GM18873 (cell line): ENCODE data around the gene EN2.

Experiments used
- ATAC-seq: cut with Tn5 transposase; IDR thresholded peaks from one replicate; pipeline ENCODE4 v1.9.1; 2021; ENCODE audit warnings: mild to moderate bottlenecking, moderate library complexity, moderate number of reproducible peaks; ENCODE audit not compliant: unreplicated experiment, low FRiP score

Gene EN2

DNA sequence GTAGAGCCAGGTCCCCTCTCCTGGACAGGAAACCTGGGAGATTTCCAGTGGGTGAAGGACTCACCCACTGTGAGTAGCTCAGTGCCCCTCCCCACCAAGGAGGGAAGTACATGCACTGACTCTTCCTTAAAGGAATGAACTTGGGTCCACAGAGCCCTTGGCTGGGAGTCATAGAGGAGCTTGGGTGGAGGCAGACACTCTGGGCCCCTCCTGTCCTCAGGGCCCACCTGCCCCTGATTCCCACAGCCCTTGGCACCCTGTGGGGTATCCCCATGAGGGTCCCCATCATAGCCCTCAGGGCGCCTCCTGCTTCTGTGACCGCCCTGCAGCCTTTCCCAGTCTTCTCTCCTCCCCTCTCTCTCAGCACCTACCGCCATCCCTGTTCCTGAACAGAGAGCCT is 3.7 kb downstream of the EN2 start:
- ATAC-seq = no peak

DNA sequence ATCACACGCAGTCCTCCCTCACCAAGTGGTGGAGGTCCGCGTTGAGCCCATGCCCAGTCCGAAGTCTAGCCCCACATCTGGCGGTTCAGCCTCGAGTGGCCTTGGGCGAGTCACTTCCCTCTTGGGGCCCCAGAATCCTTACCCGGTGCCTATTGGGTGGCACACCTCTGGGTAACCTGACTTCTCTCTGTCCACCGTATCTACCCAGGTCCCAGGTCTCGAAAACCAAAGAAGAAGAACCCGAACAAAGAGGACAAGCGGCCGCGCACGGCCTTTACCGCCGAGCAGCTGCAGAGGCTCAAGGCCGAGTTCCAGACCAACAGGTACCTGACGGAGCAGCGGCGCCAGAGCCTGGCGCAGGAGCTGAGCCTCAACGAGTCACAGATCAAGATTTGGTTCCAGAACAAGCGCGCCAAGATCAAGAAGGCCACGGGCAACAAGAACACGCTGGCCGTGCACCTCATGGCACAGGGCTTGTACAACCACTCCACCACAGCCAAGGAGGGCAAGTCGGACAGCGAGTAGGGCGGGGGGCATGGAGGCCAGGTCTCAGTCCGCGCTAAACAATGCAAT is 4.3 kb downstream of the EN2 start:
- no peak for ATAC-seq

DNA sequence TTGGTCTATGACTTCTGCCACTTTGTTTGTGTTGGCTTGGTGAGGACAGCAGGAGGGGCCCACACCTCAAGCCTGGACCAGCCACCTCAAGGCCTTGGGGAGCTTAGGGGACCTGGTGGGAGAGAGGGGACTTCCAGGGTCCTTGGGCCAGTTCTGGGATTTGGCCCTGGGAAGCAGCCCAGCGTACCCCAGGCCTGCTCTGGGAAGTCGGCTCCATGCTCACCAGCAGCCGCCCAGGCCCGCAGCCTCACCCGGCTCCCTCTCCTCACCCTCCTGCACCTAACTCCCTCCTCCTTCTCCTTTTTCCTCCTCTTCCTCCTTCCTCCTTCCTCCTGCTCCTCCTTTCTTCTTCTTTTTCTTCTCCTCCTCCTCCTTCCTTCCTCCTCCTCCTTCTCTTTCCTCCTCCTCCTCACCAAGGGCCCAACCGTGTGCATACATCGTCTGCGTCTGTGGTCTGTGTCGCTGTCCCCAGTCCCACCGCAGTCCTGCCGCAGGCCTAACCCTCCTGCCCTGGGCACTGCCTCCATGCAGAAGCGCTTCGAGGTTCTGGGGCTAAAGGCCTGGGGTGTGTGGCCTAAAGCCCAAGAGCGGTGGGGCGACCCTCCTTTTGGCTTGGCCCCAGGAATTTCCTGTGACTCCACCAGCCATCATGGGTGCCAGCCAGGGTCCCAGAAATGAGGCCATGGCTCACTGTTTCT is 5.3 kb downstream of the EN2 start:
- ATAC-seq = no peak

DNA sequence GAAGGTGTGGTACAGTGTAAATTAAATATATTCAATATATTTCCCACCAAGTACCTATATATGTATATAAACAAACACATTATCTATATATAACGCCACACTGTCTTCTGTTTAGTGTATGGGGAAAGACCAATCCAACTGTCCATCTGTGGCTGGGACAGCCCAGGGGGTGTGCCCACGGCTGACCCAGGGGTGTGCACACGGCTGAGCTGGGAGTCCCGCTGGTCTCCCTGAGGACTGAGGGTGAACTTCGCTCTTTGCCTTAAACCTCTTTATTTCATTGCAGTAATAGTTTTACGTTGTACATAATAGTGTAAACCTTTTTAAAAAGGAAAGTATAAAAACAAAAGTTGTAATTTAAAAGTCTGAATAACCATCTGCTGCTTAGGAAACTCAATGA is 6.3 kb downstream of the EN2 start:
- no peak for ATAC-seq

DNA sequence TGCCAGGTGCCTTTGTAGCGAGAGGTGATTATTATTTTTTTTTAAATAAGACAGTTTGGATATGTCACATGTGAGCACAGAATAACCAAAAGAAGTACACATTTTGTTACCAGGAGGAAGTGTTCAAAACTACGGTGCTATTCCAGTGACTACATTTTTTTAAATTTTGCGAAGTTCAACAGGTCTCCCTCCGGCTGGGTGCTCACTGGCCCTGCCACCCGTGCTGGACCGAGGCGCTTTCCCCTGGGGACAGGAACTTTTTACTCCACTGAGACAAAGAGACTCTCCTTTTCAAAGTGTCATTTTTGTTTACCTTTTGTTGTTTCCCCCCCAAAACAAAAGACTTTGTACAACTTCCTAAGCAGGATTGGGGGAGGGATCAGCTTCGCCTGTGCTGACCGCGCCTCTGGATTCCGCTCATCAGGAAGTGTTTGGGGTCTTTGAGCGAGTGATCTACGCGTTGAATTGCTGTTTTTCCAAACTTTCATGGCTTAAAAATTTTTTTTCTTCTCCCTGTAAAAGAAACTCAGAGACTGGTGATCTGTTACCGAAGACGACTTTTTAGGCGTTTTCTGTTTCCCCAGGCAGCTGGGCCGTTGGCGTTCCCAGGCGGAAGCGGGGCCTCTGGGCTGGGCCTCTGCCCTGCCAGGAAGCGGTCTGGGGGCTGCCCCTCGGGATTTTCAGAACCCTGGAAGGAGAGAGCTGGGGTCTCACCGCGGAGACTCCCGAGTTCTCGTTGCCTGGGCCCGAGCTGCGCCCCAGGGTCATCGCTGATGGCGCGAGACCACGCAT is 7.2 kb downstream of the EN2 start:
- ATAC-seq = no peak

DNA sequence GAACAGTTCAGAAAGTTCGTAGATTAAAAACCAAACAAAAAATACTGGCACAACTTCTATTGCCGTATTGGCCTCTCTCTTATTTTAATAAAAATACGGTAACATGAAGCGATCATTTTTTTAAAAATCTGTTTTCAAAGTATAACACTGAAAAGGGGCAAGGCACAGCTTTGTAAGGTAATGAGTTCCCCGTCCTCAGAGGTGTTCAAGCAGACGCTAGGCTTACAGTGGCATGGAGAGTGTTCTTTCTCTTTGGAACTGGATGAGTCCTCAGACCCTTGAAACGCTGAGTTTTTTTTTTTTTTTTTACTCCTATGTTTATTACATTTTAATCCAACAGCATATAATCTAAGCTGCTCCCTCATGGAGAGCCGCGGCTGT is 7.8 kb downstream of the EN2 start:
- no peak for ATAC-seq

DNA sequence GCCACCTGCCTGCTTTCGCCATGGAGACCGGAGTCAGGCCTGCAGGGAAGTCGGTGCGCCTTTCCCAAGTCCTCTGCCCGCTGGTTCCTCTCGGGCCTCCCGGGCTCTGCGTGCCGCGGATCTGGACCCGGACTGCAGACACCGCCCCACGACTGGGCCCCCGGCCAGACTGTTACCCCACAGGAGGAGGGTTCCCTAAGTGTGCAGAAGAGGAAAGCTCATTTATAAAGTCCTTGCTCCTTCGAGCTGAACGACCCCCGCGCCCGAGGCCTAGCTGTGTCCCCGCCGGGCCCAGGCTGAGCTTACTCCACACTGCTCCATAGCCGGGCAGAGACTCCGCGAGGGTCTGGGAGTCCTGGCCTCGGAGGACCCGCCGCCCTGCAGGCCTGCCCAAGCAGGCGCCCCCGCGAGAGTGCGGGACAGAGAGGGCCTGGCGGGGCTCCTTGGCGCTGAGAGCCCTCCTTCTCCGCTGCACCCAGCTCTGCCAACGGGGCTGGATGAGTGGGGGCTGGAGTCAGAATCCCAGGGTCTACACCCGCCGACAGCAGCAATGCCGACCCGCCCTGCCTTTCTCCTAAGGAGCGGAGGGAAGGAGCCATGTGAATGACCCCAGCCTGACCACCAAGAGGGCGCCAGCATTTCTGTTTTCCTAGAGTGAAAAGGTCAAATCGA is 8.3 kb downstream of the EN2 start:
- ATAC-seq = no peak

DNA sequence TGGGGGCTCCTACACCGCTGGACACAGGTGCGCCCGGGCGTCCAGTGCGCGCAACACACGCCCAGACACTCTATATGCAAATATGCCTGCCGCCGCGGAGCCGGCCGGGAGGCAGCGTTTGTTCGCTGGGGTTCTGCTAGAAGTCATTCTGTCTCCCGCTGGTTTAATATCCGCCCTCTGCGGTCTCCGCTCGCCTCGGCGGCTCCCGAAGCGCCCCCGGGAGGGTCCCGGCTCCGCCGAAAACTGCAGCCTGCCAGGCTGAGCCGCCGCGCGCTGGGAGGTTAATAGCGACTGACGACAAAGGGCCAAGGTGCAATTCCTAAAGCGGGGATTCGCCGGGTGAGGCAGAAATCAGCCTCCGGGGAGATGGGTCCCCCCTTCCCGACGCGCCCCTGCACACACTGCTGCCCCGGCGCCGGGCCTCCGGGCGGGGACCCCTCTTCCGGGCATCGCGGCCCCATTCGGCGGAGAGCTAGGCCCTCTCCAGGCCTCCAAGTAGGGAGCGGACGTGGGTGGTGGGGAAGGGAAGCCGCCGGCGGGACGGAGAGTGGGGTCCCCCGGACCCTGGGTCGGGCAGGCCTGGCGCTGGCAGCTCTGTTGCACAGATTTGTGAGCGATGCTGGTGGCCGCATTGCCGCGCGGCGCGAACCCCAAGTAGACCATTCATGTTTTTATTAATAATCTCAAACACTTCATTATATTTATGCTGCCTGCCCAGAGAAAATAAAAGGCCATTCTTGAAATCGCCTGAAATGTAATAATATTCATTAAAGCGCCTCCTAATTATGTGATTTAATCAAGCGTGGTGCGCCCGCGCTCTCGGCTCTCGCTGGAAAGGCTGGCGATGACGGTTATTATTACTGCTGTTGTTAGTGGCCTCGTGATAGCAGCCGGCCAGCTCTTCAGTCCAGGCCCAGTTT is 9.1 kb downstream of the EN2 start:
- ATAC-seq = no peak

DNA sequence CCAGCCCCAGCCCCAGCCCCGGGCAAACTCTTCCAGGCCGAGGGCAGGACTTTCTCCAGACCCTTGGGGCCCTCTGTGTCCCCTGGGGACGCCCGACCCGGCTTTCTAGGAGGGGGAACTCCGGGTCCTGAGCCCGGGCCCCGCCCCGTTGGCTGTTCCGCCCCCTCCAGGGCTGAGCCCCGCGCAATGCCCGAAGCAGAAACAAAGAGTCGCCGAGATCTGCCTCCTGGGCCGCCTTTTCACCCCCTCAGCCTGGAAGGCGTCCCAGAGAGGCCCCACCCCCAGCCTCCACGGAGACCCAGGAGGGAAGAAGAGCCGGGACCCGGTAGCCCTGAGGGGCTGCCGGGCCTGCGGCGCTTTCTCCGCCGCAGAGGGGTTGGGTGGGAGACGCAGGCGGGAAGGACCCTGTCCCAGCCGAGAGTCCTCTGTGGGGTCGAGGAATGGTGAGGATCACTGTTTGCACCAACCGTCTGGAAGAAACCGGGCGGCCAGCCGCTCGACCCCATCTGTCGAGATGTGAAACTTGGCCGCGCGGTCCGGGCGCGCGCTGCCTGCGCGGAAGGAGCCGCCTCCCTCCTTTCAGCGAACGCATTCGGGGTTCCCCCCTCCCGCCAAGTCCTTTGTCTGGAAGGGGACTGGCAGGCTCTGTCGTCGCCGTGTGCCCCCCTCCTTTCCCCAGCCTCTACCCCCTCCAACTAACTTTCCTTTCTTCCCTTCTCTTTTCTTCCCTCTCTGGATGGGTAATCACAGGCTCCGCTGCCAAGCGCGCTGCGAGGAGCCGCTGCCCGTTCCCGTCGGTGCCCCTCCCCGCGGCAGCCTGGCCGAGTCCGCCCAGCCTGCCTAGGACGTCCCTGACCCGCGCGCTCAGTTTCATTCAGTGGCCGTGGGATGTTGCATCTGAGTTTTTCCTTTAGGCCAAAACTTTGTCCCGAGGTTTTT is 10.2 kb downstream of the EN2 start:
- ATAC-seq = no peak

DNA sequence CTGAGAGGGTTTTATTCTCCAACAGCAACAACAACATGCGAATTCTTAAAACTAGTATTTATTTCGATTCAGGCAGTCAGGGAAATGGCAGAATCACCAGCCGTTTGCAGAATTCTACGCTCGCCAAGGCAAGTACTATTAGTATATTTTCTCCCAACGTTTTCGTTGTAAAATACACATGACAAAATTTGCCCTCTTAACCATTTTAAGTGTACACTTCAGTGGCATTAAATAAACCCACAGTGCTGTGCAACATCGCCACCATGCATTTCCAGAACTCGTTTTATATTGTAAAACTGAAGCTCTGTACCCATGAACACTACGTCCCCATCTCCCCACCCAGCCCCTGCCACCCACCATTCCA is 10.8 kb downstream of the EN2 start:
- ATAC-seq = no peak

DNA sequence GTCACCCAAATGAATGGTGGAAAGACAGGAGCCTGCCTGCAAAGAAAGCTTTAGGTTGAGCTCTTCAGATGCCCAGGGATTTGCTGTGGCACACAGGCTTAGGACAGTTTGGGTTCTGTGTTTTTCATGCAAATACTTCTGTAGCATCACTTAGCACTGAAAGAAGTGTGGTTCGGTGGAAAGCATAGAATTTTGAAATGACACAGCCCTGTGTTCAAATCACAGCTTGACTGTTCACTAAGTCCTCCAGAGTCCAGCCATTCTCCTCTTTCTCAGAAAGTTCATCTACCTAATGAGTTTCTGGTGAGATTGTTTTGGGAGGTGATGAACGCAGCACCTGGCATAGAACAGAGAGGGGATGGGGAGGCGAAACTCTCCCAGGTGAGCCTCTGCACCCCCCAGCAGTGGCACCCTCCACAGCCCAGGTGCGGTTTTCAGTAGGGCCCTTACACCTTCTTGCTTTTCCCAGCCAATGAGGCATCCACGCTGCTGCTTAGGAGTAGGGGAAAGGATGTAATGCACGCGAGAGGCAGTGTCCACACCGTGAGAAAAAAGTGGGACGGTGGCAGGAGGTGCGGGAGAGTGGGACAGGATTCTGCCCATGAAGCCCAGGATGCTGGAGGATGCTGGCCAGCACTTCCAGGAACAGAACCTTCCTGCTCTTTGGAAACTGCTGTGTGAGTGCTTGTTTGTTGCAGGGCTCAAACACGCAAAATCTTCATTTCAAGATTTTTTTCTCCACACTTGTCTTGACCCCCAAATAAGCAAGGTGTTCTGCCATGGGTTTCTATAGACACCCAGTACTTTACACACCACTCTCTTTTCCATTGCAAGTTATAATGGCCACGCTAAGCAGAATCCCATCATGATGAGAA is 11.6 kb downstream of the EN2 start:
- no peak for ATAC-seq

DNA sequence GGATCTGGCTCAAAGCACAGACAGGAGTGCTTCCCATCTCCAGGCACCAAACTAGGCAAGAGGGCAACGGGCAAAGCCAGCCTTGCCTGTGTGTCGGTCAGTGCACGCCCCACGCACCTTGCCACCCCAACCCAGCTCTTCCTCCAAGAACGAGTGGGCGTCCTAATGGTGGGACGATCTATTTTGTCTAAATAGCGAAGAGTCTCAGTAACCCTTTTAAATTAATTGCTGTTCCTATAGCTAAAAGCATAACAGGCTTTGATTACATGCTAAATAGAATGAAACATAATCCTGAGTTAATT is 12.2 kb downstream of the EN2 start:
- ATAC-seq = no peak

DNA sequence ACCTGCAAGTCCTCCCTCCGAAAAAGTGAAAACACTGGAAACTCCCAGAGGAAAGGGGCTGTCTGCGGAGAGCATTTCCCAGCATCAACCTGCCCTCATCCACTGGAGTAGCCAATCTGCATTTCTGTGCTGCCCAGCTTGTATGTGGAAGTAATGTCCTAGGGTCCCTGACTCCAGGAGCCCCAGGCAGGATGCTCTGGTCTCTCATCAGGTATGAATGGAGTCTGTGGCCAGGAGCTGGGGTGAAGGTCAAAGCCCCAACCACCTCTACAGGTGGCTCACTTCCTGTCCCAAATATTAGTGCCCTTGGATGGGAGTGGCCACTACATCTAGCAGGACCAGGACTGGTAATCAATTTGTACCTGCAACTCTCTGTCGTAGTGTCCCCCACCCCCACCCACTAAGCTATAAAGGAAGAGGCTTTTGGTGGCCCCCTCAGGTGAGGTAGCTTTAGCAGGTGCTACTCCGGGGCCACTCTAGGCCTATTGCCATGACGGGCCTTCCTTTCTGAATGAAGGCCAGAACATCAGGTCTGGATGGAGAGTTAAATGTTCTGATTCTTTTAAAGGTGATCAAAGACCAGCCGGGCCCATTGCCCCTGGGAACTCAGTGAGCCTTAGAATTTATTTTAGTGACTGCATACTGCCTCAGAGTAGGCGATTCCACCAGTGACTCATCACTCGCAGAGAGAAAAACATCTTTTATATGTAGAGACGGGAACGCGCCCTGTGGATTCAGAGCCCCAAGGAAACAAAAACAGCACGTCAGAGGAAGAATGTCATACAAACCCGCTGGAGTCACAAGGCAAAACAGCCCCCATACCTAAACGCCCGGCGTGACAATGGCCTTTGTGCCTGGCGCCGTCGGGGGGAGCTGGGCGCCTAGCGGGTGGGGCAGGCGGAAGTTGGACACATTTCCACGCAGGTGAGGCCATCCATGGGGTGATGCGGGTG is 13.0 kb downstream of the EN2 start:
- no peak for ATAC-seq

DNA sequence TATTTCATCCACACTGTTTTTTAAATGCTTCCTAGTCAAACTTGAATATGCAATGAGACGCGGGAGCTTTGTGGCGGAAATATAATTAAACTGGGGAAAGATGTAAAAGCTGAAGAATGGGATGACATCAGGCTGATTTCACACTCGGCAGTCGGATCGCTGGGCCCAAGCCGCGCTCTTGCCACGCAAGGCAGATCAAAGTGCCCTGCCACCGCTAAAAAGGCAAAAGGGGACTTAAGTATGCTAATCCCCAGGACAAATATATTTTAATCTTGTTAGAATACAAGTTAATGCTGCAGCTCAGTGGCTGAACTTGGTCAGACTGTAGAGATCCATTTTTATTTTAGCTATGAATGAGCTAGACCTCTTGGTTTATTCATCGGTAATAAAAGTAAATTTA is 13.8 kb downstream of the EN2 start:
- ATAC-seq = no peak

DNA sequence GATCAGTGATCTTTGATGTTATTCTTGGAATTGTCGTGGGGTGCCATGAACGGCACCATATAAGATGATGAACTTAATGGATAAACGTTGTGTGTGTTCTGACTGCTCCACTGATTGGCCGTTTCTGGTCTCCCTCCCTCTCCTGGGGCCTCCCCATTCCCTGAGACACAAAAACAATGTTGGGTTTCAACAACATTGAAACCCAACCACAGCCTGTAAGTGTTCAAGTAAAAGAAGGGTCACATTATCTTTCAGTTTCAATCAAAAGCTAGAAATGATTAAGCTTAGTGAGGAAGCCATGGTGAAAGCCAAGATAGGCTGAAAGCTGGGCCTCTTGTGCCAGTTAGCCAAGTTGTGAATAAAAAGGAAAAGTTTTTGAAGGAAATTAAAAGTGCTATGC is 19.5 kb downstream of the EN2 start:
- peak; percentile 93 for ATAC-seq

DNA sequence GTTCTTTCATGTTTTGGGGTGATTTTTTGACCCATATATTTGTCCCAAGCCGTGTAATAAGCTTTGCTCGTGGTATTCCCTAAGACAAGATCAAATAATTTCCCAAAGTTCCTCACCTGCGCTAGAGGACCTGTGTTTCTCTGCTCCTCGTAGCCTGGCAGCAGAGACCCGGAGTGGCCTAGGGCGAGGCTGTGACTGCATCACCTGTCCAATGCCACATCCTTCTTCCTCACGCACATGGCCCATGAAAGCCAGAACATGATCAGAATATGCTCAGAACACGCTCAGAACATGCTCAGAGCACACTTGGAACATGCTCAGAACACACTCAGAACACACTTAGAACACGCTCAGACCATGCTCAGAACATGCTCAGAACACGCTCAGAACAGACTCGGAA is 23.8 kb downstream of the EN2 start:
- ATAC-seq = no peak

DNA sequence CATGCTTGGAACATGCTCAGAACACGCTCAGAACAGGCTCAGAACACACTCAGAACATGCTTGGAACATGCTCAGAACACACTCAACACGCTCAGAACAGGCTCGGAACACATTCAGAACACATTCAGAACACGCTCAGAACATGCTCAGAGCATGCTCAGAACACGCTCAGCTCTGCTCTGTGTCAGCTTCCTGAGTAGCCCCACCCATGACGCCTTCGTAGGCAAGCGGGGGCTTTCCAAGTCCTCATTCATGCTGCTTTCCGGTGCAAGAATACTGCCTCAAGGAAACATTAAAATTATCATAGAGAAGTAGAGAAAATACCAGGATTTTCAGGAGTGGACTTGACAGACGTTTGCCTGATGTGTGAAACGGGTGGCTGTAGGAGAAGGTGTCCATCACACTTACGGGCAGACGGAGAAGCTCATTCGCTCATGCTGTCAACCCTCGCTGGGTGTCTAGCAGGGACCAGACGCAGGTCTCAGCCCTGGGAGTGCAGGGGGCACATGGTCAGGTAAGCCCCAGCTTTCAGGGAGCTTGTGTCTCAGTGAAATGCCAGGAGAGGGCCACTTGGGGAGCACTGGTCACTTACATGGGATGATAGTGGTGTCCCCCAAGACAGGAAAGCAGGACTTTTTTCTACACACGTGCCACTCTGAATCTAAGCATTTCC is 24.7 kb downstream of the EN2 start:
- ATAC-seq = no peak
